HUES64 (cell line): Measurements from ENCODE around the gene CFAP77.

Experiments
- H3K27ac ChIP-seq: 2 replicates; pipeline ENCODE4 v1.7.0; 2013; ENCODE audit warnings: low read depth, low read length, inconsistent platforms
- H3K27me3 ChIP-seq: 2 replicates; pipeline ENCODE4 v1.6.1; 2013; ENCODE audit warnings: mild to moderate bottlenecking, low read length; ENCODE audit not compliant: insufficient read depth
- H3K36me3 ChIP-seq: 2 replicates; pipeline ENCODE4 v1.6.1; 2013; ENCODE audit warnings: mild to moderate bottlenecking, low read length; ENCODE audit not compliant: insufficient read depth
- H3K4me1 ChIP-seq: 2 replicates; pipeline ENCODE4 v1.6.1; 2013; ENCODE audit warnings: mild to moderate bottlenecking, low read length, moderate library complexity; ENCODE audit not compliant: insufficient read depth
- H3K4me3 ChIP-seq: 2 replicates; pipeline ENCODE4 v1.5.1; 2013; ENCODE audit warnings: mild to moderate bottlenecking, low read length, moderate library complexity
- H3K9ac ChIP-seq: 2 replicates; pipeline ENCODE4 v1.6.1; 2013; ENCODE audit warnings: mild to moderate bottlenecking, low read depth, low read length
- H3K9me3 ChIP-seq: 2 replicates; pipeline ENCODE4 v1.6.1; 2013; ENCODE audit warnings: low read depth, low read length; ENCODE audit not compliant: insufficient read depth
- WGBS: fragments of 150-250, 120-280 bp; methylation state at CpG from one replicate; pipeline ENCODE4 v1.1.7; 2013; ENCODE audit warnings: missing lambda C conversion rate; 5-methylcytosine and 5-hydroxymethylcytosine counted together

Gene CFAP77

DNA sequence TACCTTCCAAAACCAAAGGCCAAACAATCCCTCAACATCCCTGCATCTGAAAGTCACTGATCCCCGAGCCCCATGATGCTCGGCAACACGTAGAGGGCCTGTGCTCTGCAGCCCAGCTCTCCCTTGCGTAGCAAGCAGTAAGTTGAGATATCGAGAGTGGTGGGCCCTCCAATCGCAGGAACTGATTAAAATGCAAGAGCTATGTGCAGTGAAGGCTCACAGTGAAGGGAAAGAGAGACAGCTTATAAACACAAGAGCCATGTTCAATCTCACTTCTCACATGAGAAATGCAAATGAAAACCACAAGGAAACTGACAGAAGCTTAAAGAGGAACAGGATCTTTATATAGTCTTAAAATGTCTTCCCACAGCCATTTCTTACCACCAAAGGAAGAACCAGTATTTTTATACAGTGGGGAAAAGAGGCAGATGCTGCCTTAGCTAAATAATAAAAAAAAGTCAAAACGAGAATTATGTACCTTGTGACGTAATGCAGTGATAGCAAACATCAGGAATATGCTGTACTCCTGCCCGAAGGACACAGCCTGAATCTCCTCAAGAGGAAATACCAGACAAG lies 28.0 kb upstream of the CFAP77 start:
- H3K36me3 ChIP-seq, result peaks cover 90% of the 10 kb centered on the region
- 97% methylated on average over 9 of the region's 9 CpGs for WGBS

DNA sequence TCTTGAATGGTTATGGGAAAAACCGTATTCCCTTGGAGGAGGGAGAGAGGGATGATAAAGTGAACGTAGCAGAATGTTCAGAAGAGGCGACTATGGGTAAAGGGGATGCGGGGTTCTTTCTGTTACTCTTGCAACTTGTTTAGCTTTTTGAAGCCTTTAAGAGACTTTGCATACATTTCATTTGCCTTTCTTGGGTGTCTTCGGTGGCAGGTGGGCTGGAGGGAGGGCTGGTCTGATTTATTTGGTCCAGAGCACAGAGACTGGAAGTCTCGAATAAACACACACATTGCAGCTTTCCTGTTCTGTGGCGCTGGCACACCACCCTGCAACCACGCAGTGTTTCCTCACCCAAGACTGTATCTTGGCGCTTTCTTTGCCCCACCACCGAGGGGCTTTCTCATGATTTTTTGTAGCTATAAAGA lies 26.5 kb upstream of the CFAP77 start:
- 97% methylated on average over 9 of the region's 10 CpGs for WGBS
- no peaks in the 10 kb centered on the region for H3K4me1 ChIP-seq
- H3K4me3 ChIP-seq, result no peak overlapping the region
- H3K9ac ChIP-seq, result no peak overlapping the region
- H3K27me3 ChIP-seq, result no peaks in the 10 kb centered on the region
- H3K9me3 ChIP-seq, result peaks cover 4% of the 10 kb centered on the region
- H3K36me3 ChIP-seq, result peaks cover 90% of the 10 kb centered on the region
- no peak overlapping the region for H3K27ac ChIP-seq

More for the DNA sequence above, 28.0 kb upstream of the CFAP77 start:
- H3K4me3 ChIP-seq, result no peak overlapping the region
- H3K27me3 ChIP-seq, result no peaks in the 10 kb centered on the region
- peaks cover 11% of the 10 kb centered on the region for H3K9me3 ChIP-seq
- no peak overlapping the region for H3K27ac ChIP-seq
- H3K9ac ChIP-seq, result no peak overlapping the region
- no peaks in the 10 kb centered on the region for H3K4me1 ChIP-seq

DNA sequence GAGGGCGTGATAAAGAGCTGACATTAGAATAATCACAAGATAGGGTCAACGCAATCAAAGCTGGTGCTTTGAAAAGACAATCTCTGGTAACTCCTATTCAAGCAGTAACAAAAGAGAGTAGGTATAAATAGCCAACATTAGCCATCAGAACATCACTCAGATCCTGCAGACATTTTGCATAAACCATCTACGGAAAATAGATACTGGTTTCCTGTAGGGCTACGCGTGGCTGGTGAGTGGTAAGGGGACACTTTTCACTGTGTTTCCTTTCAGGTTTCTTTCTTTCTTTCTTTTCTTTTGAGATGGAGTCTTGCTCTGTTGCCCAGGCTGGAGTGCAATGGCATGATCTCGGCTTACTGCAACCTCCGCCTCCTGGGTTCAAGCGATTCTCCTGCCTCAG lies 25.6 kb upstream of the CFAP77 start:
- Histone ChIP-seq H3K4me3 (no peak overlapping the region), H3K9ac (no peak overlapping the region), H3K4me1 (no peaks in the 10 kb centered on the region), H3K27me3 (no peaks in the 10 kb centered on the region), H3K36me3 (peaks cover 90% of the 10 kb centered on the region), H3K9me3 (no peaks in the 10 kb centered on the region), H3K27ac (no peak overlapping the region)
- WGBS, result 95% methylated on average over 7 of the region's 8 CpGs

DNA sequence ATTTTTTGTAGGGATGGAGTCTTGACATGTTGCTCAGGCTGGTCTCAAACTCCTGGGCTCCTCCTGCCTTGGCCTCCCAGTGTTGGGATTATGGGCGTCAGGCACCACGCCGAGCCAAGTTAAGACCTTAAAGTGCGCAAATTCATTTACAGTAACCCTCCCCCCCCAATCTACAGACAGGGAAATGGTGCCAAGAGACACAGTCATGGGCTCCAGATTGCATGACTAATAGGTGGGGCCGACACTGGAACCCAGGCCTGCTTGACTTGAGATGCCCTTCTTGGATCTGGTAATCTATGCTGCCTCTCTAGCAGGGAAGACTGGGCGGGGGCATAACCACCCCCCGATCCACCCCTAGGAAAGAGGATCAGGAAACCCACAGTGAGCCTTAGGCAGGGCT lies 22.9 kb upstream of the CFAP77 start:
- Histone ChIP-seq H3K9ac (no peak overlapping the region), H3K27me3 (no peaks in the 10 kb centered on the region), H3K9me3 (no peaks in the 10 kb centered on the region), H3K4me3 (no peak overlapping the region), H3K4me1 (no peaks in the 10 kb centered on the region), H3K36me3 (peaks cover 93% of the 10 kb centered on the region), H3K27ac (no peak overlapping the region)
- WGBS, result 95% methylated on average over 7 of the region's 7 CpGs

DNA sequence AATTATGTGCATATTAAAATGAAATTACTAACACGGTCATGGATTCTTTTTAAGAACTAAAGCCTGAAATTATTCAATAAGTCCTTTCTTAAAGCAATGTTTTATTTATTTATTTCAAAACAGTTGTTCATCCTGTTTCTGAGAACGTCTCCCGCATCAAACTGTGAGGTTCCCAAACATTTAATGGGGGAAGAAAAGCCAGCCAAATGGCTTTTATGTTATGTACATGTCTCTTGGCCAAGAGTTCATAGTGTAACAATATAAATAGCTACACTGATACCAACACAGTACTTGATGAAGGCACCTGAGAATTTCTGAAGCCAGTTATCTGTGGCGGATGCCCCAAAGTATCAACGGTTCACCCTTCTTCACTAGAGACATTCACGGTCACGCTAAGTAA lies 19.0 kb upstream of the CFAP77 start:
- no peaks in the 10 kb centered on the region for H3K9me3 ChIP-seq
- peaks cover 95% of the 10 kb centered on the region for H3K36me3 ChIP-seq
- no peak overlapping the region for H3K4me3 ChIP-seq
- no peak overlapping the region for H3K27ac ChIP-seq
- H3K9ac ChIP-seq, result no peak overlapping the region
- WGBS, result 92% methylated on average over 6 of the region's 7 CpGs
- H3K4me1 ChIP-seq, result no peaks in the 10 kb centered on the region
- H3K27me3 ChIP-seq, result no peaks in the 10 kb centered on the region

DNA sequence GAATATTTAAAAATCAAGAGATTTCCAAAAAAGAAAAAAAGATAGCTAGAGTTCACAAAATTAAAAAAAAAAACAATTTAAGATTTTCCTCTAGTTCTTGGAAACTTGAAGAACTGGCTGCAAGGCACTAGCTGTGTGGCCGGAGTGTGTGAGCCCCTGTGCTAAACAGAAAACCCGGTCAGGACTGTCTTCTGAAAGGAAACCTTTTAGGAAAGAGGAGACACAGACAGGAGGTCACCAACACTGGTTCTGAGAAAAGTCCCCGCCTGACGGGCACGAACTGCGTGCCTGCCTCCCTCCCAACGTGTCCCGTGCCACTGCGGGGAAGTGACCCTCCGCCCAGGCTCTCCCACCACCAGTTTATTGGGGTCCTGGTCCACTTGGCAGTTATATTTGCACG lies 18.6 kb upstream of the CFAP77 start:
- H3K27me3 ChIP-seq, result no peaks in the 10 kb centered on the region
- H3K9ac ChIP-seq, result no peak overlapping the region
- H3K4me1 ChIP-seq, result no peaks in the 10 kb centered on the region
- WGBS, result 96% methylated on average over 11 of the region's 11 CpGs
- H3K9me3 ChIP-seq, result no peaks in the 10 kb centered on the region
- peaks cover 95% of the 10 kb centered on the region for H3K36me3 ChIP-seq
- H3K4me3 ChIP-seq, result no peak overlapping the region
- no peak overlapping the region for H3K27ac ChIP-seq

DNA sequence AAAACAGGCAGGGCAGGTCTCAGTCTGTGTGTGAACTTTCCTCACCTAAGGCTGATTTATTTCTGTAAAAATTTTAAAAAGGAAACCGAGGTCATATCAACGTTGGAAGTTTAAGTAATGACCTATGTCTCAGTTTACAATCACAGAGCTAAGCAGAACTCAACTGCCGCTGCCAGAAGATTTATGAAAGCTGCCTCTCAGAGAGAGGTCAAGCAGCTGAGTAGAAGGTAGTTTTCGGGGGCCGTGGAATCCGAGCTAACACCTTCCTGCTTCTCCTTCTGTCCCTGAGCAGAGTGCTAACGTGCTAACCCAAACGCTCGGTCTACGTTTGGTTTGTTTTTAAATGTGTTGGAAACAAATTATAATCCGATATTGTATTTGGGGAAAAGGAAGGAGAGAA lies 14.5 kb upstream of the CFAP77 start:
- no peak overlapping the region for H3K27ac ChIP-seq
- H3K9ac ChIP-seq, result no peak overlapping the region
- WGBS, result 95% methylated on average over 11 of the region's 11 CpGs
- no peaks in the 10 kb centered on the region for H3K9me3 ChIP-seq
- H3K4me1 ChIP-seq, result no peaks in the 10 kb centered on the region
- H3K4me3 ChIP-seq, result no peak overlapping the region
- H3K36me3 ChIP-seq, result peaks cover 95% of the 10 kb centered on the region
- H3K27me3 ChIP-seq, result no peaks in the 10 kb centered on the region

DNA sequence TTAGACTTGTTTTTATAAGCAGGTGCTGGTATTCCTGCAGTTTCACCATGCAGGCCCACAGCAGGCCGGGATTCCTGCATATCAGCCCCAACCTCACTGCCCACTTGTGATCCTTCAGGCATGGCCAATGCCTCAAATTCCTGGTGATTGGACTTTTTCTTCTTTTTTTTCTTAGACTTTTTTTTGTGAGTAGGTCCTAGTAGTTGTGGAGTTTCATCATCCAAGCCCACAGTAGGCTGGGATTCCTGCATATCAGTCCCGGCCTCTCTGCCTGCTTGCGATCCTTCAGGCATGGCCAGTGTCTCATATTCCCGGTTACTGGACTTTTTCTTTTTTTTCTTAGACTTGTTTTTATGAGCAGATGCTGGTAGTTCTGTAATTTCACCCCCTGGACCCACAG lies 8.2 kb upstream of the CFAP77 start:
- 96% methylated on average over 4 of the region's 4 CpGs for WGBS
- Histone ChIP-seq H3K36me3 (peaks cover 68% of the 10 kb centered on the region), H3K4me1 (peaks cover 5% of the 10 kb centered on the region; the same call in 1 of the 2 replicates), H3K9me3 (no peaks in the 10 kb centered on the region), H3K27ac (no peak overlapping the region), H3K4me3 (no peak overlapping the region), H3K27me3 (no peaks in the 10 kb centered on the region), H3K9ac (no peak overlapping the region)

DNA sequence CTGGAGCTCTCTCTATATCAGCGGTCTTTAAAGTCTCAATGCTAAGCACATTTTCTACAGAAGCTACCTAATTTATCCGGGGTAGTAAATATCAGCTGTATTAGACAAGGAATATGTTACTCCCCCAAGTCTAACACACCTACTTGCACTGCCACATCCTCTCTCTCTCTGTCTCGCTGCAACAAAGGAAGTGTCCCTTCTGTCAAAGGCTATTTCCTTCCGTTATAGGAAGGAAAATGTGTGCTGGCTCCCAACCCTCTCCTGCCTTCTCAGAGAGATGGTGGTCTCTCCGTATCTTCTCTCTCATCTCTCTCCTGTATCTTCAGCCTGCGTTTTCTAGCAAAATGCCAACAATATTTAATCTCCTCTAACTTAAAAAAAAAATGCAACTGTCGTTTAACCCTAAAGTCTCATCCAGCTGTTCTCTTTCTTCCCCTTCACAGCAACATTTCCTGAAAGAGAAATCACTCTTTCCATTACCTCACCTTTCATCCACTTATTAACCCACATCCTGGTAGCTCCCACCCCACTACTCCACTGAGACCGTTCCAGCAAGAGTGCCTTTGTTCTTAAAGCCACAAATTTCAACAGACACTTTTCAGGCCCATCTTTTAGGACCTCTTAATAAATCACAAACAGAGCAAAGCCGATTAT lies 5.7 kb upstream of the CFAP77 start:
- Histone ChIP-seq H3K36me3 (peaks cover 44% of the 10 kb centered on the region), H3K27ac (no peak overlapping the region), H3K4me3 (no peak overlapping the region), H3K9me3 (no peaks in the 10 kb centered on the region), H3K4me1 (peaks cover 5% of the 10 kb centered on the region; the same call in 1 of the 2 replicates), H3K9ac (no peak overlapping the region), H3K27me3 (peaks cover 12% of the 10 kb centered on the region)
- WGBS, result 92% methylated on average over 9 of the region's 9 CpGs

DNA sequence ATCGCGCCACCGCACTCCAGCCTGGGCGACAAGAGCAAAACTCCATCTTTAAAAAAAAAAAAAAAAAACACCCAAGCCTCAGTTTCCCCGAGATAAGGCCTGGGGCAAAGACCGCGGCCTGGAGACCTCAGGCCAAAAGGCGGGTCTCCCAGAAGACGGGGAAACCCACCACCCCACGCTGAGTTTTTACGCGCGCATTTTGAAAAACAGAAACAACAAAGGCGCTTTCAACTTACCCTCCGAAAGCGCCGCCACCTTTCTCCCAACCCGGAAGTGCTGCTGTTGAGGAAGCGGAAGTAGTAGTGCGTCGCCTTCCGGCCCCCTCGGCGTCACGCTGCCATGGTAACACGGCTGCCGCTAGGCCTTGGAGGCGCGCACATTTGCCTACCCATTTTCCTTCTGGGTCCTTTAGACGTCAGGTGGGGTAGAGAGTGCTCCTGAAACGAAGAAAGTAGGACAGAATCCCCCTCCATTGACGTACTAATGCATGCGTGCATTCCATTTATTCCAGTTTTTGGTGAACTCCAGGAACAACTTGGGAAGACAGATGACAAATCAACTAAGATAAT lies 3.4 kb upstream of the CFAP77 start, which contains the start of gene TTF1:
Gene TTF1 (minus strand): TSS at position 287 of the 569 bp plus-strand sequence. CDS start 4,019 bp downstream, outside the sequence.
- Histone ChIP-seq H3K27me3 (peaks cover 34% of the 10 kb centered on the region), H3K4me3 (peak within 1 kb of the TSS; percentile 85), H3K4me1 (peaks cover 5% of the 10 kb centered on the region; the same call in 1 of the 2 replicates), H3K36me3 (peaks cover 22% of the 10 kb centered on the region), H3K27ac (peak within 1 kb of the TSS; percentile 17; the same call in 1 of the 2 replicates), H3K9ac (peak within 1 kb of the TSS; percentile 86), H3K9me3 (no peaks in the 10 kb centered on the region)
- under 1% methylated on average over 33 of the region's 33 CpGs for WGBS

DNA sequence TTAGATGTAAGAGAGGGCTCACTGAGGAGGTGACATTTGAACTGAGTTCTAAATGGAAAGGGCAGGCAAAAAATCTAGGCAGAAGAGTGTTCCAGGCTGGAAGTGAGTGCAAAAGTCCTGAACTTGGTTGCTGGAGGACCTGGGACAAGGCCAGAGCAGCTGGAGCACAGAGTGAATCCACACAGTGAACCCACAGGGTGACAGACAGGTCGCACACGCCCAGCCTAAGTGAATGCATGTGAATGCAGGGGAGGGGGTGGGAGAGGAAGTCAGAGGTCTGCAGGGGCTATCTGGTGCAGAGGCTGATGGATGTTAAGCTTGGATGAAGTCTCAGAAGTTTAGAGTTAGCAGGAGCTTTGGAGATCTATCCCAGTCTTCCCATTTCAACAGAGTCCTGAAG lies 2.8 kb upstream of the CFAP77 start:
- peaks cover 17% of the 10 kb centered on the region for H3K36me3 ChIP-seq
- H3K27ac ChIP-seq, result no peak overlapping the region
- 20% methylated on average over 2 of the region's 2 CpGs for WGBS
- peaks cover 39% of the 10 kb centered on the region for H3K27me3 ChIP-seq
- peaks cover 5% of the 10 kb centered on the region; the same call in 1 of the 2 replicates for H3K4me1 ChIP-seq
- no peak overlapping the region for H3K9ac ChIP-seq
- peak overlapping the region; percentile 85; the same call in 1 of the 2 replicates for H3K4me3 ChIP-seq
- H3K9me3 ChIP-seq, result no peaks in the 10 kb centered on the region
